Spleen (tissue), 11 donors: ENCODE results near the gene COL9A1. TPM values are rescaled to one million over a fixed set of nuclear protein-coding genes. Genes with fewer than 3 reads are reported as not detected.
A peak's percentile ranks its signal among the peaks of the same experiment; 100 is the strongest.

Source experiments
- DNase-seq: peaks from one replicate; pipeline ENCODE4 v3.0.0-alpha.2; 2020
- H3K27ac ChIP-seq, 8 donors: fragments of 200-600 bp; sonication (generic) in 7 of 8; 1 replicate in 4 of 8; 2 replicates in 4 of 8; pipeline versions ENCODE4 v1.5.0 to v1.8.0; 2016 to 2021; ENCODE audit warnings: inconsistent platforms in 4 of 8, mild to moderate bottlenecking in 4 of 8, moderate library complexity in 1 of 8
- H3K27me3 ChIP-seq, 7 donors: fragments of 200-600 bp; sonication (generic) in 6 of 7; replicated peaks in 1 of 7; 1 replicate in 4 of 7; 2 replicates in 3 of 7; pipeline versions ENCODE4 v1.5.0 to v1.8.0; 2016 to 2021; ENCODE audit warnings: inconsistent platforms in 3 of 7, mild to moderate bottlenecking in 1 of 7
- H3K36me3 ChIP-seq, 6 donors: fragments of 200-600 bp; sonication (generic) in 5 of 6; 1 replicate in 4 of 6; 2 replicates in 2 of 6; pipeline versions ENCODE4 v1.5.0 to v1.8.0; 2016 to 2021; ENCODE audit warnings: inconsistent platforms in 2 of 6
- H3K4me1 ChIP-seq, 6 donors: fragments of 200-600 bp; sonication (generic) in 5 of 6; 1 replicate in 3 of 6; 2 replicates in 3 of 6; pipeline versions ENCODE4 v1.5.0 to v1.8.0; 2016 to 2021; ENCODE audit warnings: inconsistent platforms in 3 of 6
- H3K4me3 ChIP-seq, 8 donors: fragments of 200-600 bp; sonication (generic) in 7 of 8; 1 replicate in 4 of 8; 2 replicates in 4 of 8; pipeline versions ENCODE4 v1.5.0 to v1.8.0; 2016 to 2021; ENCODE audit warnings: inconsistent platforms in 4 of 8, mild to moderate bottlenecking in 4 of 8, moderate library complexity in 2 of 8
- H3K9me3 ChIP-seq, 8 donors: fragments of 200-600 bp; sonication (generic) in 7 of 8; 1 replicate in 4 of 8; 2 replicates in 4 of 8; pipeline versions ENCODE4 v1.5.0 to v1.8.0; 2016 to 2021; ENCODE audit warnings: inconsistent platforms in 4 of 8
- CTCF ChIP-seq, 11 experiments: fragments of 200-600 bp in 7 of 11; fragments of 450-650 bp in 4 of 11; sonication (generic) in 4 of 11; IDR thresholded peaks in 8 of 11; conservative IDR thresholded peaks in 3 of 11; 1 replicate in 7 of 11; 2 replicates in 4 of 11; pipeline versions ENCODE4 v1.4.0 to v1.8.0; 2016 to 2021; ENCODE audit warnings: antibody characterized with exemption in 11 of 11, inconsistent platforms in 4 of 11, mild to moderate bottlenecking in 1 of 11
- POLR2A ChIP-seq, 3 donors: fragments of 450-650 bp; IDR thresholded peaks; one replicate each; pipeline ENCODE4 v1.5.1; 2017; ENCODE audit warnings: antibody characterized with exemption in 3 of 3, mild to moderate bottlenecking in 1 of 3
- POLR2AphosphoS5 ChIP-seq, 3 donors: sonication (generic); formaldehyde crosslinking; IDR thresholded peaks; one replicate each; pipeline ENCODE4 v1.5.1; 2017; ENCODE audit warnings: antibody characterized with exemption in 3 of 3
- WGBS, 5 donors: extraction: QIAGEN DNeasy Blood & Tissue Kit in 3 of 5; methylation state at CpG; one replicate each; pipeline versions ENCODE4 v1.1.5 to v1.1.7; 2013 to 2018; 5-methylcytosine and 5-hydroxymethylcytosine counted together
- intact Hi-C: fragments of 100-400 bp; cut with DNase I; formaldehyde crosslinking; loops from one replicate; pipeline ENCODE4 v1.15.0; 2023; ENCODE audit warnings: low total_unique reads
- polyA plus RNA-seq, 3 donors: library from polyadenylated mRNA; stranded (reverse); fragments of 200-250 nt; gene quantifications; one replicate each; pipeline ENCODE4 v1.2.1, GENCODE V29; 2013
- total RNA-seq, 7 donors: library from RNA; depleted of rRNA in 3 of 7; stranded (reverse); fragments of >200 nt in 3 of 7; fragmentation: NEBNext Ultra II Directional in 4 of 7; extraction: Animal tissue kit (Norgen Biotek cat#: 25700) in 4 of 7; gene quantifications; one replicate each; pipeline versions ENCODE4 v1.1.0 to v1.2.1, GENCODE V29; 2016 to 2021
- donor health status: healthy with polysubstance abuse.
- donor health status: DM: no; HTN: no; CAD: no; lungs with moderate emphysema.
- donor health status: DM: no; HTN: no; CAD: no.
- donor health status: Bipolar disorder and iron deficiency.
- donor health status: healthy.
- donor health status: DM: no; HTN: no; CAD: no.
- donor health status: DM: yes; HTN: yes; CAD: no.

Gene COL9A1
- total and polyA plus RNA-seq, 10 donors = 0.06 to 0.07 (median 0.06) TPM; not detected in 7

DNA sequence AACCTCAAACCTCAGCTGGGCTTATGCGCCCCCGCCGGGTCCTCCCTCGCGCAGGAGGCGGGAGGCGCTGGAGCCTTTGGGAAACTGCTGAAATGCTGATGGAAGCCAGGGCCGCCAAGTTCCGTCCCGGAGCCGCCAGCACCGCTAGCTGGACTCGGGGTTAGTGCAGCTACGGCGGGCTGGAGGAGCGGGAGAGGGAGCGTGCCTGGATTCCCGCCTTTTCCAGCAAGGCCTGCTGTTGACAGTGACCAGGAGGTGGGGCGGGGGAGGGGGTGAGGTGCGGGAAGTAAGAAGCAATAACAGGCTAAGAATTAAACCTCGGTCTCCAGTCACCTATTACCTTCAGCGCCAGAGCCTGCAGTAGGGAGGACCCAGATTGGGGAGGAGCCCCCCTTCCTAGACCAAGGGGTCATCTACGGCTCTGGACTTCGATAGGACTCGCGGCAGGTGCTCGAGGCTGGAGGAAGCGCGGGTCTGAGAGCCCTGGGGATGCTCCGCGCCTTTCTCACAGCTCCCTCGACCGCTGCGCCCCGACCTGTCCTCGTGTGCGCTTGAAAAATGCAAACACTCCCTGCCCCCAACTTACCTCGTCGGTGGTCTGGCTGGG is 20.5 kb downstream of the COL9A1 start:
- peaks cover 2 to 61% (median 33%) of the 10 kb centered on the region in 7 donors for H3K27me3 ChIP-seq
- DNase-seq = peak; percentile 45
- no peak overlapping the region for H3K27ac ChIP-seq
- peak overlapping the region in 2 of 8 donors; percentile 7 to 32 for H3K4me3 ChIP-seq
- 1 to 7% (median 4%) methylated on average over 33 to 39 of the region's 39 CpGs for WGBS, 5 donors
- H3K9me3 ChIP-seq = no peaks in the 10 kb centered on the region
- H3K4me1 ChIP-seq = peaks cover 0 to 14% (median 9%) of the 10 kb centered on the region in 6 donors
- TF ChIP-seq CTCF (IDR thresholded peaks at IDR 0.05 in 8 of 11, conservative IDR thresholded peaks at IDR 0.05 in 3 of 11) (no peak), POLR2A (IDR thresholded peaks at IDR 0.05) (no peak), POLR2AphosphoS5 (IDR thresholded peaks at IDR 0.05) (no peak)
- intact Hi-C loops = no loop called here
- H3K36me3 ChIP-seq = no peaks in the 10 kb centered on the region

DNA sequence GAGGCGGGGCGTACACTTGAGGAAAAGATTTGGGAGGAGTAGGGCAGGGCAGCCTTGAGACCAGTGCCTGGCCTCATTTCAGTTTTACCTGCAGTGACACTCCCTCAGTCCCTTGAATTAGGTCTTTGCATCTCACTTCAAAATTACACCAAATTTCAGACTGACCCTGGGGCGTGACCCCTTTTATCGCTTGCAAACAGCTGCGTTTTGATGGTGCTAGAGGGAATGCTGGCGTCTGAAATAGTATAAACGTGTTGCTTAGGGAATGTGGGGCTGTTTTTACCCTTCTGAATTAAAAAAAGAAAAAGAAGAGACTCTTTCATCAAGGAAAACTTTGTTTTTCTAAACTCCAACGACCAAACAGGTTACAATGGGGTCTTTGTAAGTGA is 21.0 kb downstream of the COL9A1 start:
- no peaks in the 10 kb centered on the region for H3K36me3 ChIP-seq
- no peak for DNase-seq
- intact Hi-C loops = no loop called here
- TF ChIP-seq CTCF (IDR thresholded peaks at IDR 0.05 in 8 of 11, conservative IDR thresholded peaks at IDR 0.05 in 3 of 11) (no peak), POLR2AphosphoS5 (IDR thresholded peaks at IDR 0.05) (no peak), POLR2A (IDR thresholded peaks at IDR 0.05) (no peak)
- no peaks in the 10 kb centered on the region for H3K9me3 ChIP-seq
- H3K27me3 ChIP-seq = peaks cover 2 to 61% (median 33%) of the 10 kb centered on the region in 7 donors
- no peak overlapping the region for H3K27ac ChIP-seq
- WGBS, 5 donors = 35 to 43% (median 38%) methylated on average over 8 of the region's 8 CpGs
- H3K4me3 ChIP-seq = no peak overlapping the region
- H3K4me1 ChIP-seq = peaks cover 0 to 14% (median 9%) of the 10 kb centered on the region in 6 donors

- no peak for TF ChIP-seq CTCF (IDR thresholded peaks at IDR 0.05 in 8 of 11, conservative IDR thresholded peaks at IDR 0.05 in 3 of 11)
- Histone ChIP-seq H3K9me3 (no peaks in the 10 kb centered on the region), H3K4me3 (no peak overlapping the region), H3K27ac (no peak overlapping the region), H3K4me1 (peaks cover 0 to 14% (median 9%) of the 10 kb centered on the region in 6 donors), H3K36me3 (no peaks in the 10 kb centered on the region), H3K27me3 (peaks cover 2 to 54% (median 33%) of the 10 kb centered on the region in 7 donors)
- peak; percentile 54 for DNase-seq
- 56 to 64% (median 58%) methylated on average over 15 of the region's 15 CpGs for whole genome bisulfite sequencing, 5 donors
- intact Hi-C loops = no loop called here
These were observed 22.5 kb downstream of the COL9A1 start for GRCh38 chr6:70280400-70280853.

DNA sequence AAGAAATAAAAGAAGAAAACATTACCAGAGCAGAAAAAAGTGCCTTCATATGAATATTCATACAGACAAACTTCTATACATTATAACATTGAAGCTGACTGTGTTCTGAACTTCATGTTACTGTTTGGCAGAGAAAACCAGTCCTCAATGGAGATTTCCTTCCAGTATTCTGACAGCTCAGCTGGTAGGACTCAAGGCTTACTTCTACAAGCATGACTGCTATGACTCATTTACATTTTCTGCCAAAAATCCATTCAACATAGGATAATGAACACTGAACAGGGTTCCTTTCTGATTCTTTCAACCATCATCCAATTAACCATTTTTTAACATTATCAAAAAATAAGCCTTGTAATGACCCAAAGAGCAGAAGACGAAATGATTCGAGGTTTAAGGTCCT is 25.4 kb downstream of the COL9A1 start:
- WGBS, 5 donors = 73 to 88% (median 75%) methylated on average over 2 of the region's 2 CpGs
- Histone ChIP-seq H3K9me3 (peaks cover 0 to 4% (median 0%) of the 10 kb centered on the region in 8 donors), H3K27ac (no peak overlapping the region), H3K4me3 (no peak overlapping the region), H3K36me3 (no peaks in the 10 kb centered on the region), H3K4me1 (peaks cover 0 to 6% (median 3%) of the 10 kb centered on the region in 6 donors), H3K27me3 (peaks cover 0 to 29% (median 18%) of the 10 kb centered on the region in 7 donors)
- intact Hi-C loops = no loop called here
- TF ChIP-seq POLR2A (IDR thresholded peaks at IDR 0.05) (no peak), POLR2AphosphoS5 (IDR thresholded peaks at IDR 0.05) (no peak), CTCF (IDR thresholded peaks at IDR 0.05 in 8 of 11, conservative IDR thresholded peaks at IDR 0.05 in 3 of 11) (no peak)
- DNase-seq = no peak
